Measurements from ENCODE around the gene LIN52.

LIN52 gene, protein sequence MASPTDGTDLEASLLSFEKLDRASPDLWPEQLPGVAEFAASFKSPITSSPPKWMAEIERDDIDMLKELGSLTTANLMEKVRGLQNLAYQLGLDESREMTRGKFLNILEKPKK

DNA sequence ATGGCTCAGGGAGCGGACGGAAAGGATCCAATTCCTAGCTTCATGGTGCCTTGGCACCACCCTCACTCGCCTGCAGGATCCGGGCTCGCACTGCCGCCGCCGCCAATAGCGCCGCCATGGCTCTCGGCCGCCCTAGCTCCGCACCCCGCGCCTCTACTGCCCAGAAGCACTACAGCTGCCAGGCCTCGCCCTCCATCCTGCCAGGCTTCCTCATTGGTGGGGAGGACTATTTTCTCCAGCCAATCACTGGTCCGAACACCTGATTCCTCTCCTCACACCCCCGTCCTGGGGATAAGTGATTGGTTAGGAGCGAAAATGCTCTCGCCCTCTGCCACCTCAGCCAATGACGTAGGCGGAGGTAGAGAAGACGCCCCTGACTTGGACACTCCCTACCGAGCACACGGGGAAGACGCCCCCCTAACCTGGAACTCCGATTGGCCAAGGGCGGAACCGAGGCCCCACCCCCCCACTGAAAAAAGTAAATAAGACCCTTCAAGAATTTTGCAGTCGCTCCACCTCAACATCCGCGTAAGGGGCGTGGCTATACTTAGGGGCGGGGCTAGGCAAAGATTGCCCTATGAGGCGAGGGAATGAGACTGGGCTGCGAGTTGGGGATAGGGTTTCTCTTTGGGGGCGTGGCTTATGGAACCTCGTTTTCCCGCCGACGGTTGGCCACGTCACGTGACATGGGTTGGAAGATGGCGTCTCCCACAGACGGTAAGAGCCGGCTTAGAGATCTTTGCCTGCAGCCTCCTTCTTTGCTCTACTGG lies at the start of gene LIN52, which contains the start of gene ALDH6A1:
TSS of gene LIN52 (plus strand) at position 680 of the 770 bp plus-strand sequence. CDS start at position 699, 19 bp downstream.
TSS of gene ALDH6A1 (minus strand) at position 177 of the 770 bp plus-strand sequence. CDS start at position 118, 59 bp downstream.
- peak; percentile 100 for DNase-seq (ENCODE audit: low read depth in 2 of 2)

DNA sequence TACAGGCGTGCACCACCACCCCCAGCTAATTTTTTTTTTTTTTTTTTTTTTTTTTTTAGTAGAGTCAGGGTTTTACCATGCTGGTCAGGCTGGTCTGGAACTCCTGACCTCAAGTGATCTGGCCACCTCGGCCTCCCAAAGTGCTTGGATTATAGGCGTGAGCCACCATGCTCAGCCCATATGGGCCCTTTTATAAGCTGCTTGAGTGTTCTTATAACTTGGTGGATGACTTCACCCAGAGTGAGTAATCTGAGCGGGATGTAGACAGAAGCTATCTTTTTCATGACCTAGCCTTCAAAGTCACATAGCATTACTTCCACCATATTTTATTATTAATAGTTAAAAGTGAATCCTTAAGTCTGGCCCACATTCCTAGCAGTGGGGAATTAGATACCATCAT lies 49.2 kb upstream of the LIN52 start:
- DNase-seq (ENCODE audit: low read depth in 2 of 2) = no peak

DNA sequence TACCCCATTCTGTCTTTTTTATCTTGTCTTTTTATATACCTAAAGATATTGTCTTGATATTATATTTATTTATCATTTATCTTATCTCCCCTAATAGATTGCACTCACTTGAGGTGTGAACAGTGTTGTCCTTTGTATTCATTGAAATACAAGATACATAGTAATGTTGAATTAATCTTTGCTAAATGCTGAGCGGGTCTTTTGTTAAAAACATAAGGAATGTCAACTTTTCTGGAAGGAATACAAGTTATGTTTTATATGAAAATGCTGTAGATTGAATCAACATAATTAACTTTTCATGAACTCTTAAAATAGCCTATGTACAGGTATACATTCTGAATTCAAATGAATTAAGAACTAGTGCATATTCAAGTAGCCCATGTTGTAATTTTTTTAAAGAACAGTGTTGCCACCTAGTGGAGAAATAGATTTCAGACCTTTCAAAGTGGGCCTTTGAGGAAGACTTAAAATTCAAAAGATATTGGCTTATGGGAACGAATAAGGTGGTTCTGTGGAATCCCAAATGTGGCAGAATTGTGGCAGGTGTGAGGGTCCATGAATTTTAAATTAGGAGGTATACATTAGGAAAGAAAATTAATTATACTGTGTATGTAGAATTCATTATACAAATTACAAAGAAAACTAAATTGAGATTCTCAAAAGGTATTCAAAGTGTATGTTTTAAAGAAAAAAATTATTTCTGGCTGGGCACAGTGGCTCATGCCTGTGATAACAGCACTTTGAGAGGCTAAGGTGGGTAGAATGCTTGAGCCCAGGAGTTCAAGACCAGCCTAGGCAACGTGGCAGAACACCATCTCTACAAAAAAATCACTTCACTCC lies 46.5 kb upstream of the LIN52 start:
- DNase-seq (ENCODE audit: low read depth in 2 of 2) = no peak

DNA sequence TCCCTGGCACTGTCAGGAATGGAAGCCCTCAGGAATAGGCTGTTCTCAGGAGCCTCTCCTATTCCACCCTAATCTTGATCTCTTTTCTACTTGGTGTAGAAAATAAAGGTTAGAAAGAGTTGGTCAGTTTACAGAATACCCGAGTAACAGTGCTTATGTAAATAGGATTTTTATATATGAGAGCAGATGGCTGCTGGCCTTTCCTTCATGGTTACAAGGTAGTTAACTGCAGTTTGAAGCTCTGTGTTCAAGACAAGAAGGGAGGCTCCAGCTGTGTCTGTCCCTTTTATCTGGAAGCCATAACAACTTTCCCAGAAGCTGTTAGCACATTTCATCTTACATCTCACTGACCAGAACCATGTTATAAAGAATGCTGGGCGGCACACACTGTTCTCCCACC lies 42.5 kb upstream of the LIN52 start:
- no peak for DNase-seq (ENCODE audit: low read depth in 2 of 2)

DNA sequence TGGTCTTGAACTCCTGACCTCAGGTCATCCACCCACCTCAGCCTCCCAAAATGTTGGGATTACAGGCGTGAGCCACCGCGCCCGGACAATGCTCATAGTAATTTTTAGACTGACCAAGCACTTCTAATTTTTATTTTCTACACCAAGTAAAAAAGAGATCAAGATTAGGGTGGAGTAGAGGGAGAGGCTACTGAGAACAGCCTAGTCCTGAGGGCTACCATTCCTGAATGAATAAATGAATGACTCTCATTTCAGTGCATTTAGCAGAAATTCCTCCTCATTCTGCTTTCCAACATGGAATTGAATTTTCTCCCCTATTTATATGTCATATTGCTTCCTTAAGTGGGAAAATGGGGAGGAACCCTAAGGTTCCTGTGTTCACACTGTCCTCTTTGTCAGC lies 39.2 kb upstream of the LIN52 start:
- DNase-seq (ENCODE audit: low read depth in 2 of 2) = no peak

DNA sequence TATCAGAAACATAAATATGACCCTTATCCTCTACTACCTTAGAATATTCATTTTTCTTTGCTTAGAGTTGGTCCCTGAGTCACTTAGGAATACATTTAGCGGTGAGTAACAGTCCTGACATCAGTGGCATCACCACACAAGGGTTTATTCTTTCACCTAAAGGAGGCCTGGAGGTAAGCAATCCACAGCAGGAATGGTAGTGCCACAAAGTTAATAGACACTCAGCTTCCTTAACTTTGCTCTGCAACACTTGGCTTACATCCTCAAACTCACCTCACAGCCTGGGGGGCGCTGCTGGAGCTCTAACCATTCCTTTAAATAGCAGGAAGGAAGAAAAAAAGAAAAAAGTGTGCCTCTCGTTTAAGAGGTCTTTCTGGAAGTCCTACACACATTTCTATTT lies 36.5 kb upstream of the LIN52 start:
- no peak for DNase-seq (ENCODE audit: low read depth in 2 of 2)

DNA sequence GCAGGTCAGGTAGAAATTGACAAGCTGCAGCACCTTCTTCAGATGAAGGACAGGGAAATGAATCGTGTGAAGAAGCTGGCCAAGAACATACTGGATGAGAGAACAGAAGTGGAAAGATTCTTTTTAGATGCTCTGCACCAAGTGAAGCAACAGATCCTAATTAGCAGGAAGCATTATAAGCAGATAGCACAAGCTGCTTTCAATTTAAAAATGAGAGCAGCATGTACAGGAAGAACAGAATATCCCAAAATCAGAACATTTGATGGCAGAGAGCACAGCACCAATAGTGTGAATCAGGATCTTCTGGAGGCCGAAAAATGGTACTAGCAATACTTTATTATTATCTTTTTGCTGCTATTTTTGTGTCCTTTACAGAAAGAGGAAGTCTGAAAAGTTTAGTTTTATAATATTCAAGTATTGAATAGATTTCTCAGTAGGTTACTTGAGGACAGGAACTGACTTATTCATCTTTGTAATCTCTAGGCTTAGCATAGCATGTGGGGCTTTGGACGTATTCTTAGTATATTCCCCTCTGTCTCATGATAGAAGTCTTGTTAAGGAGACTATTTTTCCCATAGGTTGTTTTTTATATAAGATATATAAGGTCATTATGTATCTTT lies 34.8 kb upstream of the LIN52 start:
- DNase-seq (ENCODE audit: low read depth in 2 of 2) = no peak

DNA sequence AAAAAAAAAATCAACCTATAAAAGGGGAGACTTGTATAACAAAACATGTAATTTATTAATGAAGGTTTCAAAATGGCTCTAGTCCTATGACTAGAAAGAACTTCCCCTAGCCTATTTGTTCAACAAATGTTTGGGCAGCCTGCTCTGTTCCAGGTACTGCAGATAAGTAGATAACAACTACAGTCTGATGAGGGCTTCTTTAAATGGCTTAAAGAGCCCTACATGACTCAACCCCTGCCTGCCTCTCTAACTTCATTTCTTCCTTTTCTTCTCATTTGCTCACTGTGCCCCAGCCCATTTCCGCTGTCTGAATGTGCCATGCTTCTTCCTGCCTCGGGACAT lies 22.0 kb upstream of the LIN52 start:
- no peak for DNase-seq (ENCODE audit: low read depth in 2 of 2)

DNA sequence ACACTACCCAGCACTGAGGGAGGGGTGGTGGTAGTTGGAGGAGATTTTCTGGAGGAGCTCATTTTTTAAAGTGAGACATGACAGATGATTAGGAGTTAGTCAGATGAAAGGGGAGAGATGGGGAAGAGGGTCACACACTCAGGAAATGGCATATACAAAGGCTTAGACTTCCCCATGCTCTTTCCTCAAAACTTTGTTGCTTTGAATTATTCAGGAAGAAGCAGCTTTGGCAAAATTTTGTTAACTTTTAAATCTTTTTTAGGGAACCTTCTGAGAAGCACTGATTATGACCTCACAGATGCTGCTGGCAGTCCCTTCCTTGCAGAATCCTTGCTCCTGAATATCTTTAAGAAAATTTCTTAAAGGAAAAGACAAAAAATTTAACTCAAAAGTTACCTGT lies 20.3 kb upstream of the LIN52 start:
- no peak for DNase-seq (ENCODE audit: low read depth in 2 of 2)

DNA sequence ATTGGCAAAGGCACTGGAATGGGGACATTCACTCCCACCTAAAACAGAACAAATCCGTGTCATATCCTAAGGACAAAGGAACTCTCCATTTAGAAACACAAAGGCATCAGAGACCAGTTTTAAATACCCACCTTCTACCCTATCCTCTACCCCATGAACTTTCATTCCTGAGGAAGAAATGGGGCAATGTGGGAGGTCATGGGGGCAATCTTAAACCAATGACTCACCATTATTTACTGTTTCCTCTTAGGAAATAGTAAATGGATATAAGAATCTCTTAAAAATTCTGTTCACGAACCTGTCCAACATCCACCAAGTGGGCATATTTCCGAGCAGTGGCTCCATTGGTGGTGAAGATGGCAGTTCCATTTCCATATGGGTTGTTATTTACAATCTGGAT lies 19.9 kb upstream of the LIN52 start:
- DNase-seq (ENCODE audit: low read depth in 2 of 2) = no peak

DNA sequence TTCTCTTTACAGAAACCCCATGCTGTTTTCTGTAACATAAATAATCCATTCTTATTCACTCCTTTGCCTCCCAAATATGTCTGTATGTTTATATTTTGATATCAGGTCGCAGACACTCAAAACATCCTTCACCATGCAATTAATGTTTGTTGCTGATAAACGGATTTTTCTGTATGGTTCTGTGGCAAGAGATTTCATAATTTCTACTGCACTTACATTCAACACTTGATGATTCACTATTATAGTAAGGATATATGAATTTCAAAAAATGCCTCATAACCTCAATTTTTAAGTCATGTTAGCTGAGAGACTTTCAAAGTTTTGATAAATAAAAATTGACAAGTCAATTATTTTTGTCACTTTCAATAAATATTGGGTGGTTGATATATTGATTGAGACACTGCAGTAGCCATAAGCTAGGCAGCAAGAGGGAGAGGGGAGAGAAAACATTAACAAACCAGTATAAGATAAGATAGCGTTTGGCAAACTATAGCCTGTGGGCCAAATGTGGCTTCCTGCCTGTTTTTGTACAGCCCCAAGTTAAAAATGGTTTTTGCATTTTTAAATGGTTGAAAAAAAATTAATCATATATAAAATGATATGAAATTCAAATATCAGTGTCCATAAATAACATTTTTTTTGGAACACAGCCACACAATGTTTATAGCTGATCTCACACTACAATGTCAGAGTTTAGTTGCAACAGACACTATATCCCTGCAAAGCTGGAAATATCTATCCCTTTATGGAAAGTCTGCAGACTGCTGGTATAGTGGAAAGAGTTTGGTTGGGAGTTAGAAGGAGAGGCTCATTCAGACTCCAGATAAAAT lies 18.8 kb upstream of the LIN52 start:
- no peak for DNase-seq (ENCODE audit: low read depth in 2 of 2)

DNA sequence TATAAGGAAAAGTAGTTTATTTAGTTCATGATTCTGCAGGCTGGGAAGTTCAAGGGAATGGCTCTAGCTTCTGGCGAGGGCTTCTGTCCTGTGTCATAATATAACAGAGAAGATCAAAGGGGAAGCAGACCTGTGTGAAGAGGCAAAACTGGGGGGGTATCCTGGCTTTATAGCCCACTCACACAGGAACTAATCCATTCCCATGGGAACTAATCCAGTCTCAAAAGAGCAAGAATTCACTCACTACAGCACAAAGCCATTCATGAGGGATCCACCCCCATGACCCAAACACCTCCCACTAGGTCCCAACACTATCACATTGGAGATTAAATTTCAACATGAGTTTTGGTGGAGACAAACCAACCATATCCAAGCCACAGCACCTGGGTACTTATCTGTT lies 7.4 kb upstream of the LIN52 start:
- DNase-seq (ENCODE audit: low read depth in 2 of 2) = no peak

DNA sequence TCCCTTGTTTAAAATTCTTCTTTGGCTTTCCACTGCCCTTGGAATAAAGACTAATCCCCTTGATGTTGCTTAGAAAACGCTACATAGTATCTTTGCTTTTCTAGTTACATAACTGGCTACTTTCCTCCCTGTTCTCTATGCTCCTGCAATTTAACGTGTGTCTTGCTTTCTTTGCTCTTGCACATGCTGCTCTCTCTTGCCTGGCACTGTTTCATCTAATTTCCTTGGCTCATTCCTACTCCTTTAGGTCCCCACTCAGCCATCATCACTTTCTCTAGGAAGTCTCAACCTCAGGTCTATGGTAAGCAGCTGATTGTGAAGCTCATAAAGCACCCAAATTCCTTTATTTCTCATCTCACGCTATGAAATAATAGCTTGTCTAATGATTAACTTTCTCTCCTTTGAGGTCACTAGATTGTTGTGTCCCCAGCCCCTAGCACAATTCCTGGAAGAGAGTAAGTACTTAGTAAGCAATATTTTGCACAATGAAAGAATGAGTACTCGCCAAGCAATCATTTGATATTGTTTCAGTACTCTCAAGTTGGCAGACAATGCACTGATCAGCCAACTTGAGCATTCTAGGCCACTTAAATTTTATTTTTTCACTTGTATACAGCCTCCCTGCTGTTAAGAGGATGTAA lies 3.8 kb upstream of the LIN52 start:
- no peak for DNase-seq (ENCODE audit: low read depth in 2 of 2)

DNA sequence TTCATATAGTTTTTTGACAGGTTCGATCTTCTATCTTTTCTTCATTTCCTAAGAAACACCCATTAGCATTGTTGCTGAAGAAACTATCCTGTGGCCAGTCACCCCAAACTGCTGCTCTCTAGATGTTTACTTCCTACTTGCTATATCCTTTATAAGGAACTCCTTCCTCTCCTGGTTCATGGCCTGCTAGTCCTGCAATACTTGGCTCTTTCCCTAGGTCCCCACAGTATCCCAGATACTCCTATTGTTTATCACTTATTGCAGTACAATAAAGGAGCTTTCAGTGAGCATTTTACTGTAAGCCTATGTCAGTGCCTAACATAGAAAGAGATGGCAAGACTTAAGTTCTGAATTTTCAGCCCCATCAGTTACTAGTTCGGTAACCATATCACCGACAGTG lies 3.3 kb upstream of the LIN52 start:
- DNase-seq (ENCODE audit: low read depth in 2 of 2) = no peak

DNA sequence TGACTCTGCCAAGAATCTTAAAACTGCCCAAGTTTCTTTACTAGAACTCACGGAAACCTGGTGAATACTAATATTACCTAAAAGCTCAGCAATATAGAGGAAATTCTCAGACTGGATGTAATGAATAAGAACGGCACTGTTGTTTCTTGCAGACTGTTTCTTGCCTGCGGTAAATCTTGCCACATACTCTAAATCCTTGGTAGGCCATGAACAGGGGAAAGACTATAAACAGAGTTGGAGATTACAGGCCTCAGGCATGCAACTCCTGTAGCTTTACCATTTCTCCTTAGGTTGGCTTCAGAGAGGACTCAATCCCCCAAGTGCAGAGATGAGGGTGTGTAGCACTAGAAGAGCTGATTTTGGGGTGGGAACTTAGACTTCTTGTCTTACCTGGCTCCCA lies 1.6 kb upstream of the LIN52 start:
- DNase-seq (ENCODE audit: low read depth in 2 of 2) = no peak

DNA sequence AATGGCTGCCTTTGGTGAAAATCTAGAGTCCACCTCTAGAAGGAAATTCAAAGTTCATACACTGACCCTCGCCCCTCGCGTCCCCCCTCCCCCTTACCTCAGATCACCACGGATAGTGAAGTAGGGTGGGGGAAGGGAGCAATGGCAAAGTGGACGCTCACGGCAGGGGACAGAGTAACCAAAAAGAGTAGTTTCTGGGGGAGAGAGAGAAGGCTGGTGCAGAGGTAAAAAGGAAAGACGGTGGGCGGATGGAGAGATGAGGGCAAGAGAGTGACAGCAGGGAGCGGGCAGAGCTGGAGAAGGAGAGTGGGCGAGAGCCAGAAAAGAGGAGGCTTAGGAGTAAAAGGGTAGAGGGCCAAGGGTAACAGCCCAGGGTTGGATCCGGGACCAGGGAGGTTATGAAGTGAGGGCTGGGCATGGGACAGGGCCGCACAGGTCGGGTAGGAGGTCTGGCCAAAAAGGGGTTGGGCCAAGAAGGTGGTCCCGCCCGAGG lies 926 bp upstream of the LIN52 start:
- DNase-seq (ENCODE audit: low read depth in 2 of 2) = no peak

DNA sequence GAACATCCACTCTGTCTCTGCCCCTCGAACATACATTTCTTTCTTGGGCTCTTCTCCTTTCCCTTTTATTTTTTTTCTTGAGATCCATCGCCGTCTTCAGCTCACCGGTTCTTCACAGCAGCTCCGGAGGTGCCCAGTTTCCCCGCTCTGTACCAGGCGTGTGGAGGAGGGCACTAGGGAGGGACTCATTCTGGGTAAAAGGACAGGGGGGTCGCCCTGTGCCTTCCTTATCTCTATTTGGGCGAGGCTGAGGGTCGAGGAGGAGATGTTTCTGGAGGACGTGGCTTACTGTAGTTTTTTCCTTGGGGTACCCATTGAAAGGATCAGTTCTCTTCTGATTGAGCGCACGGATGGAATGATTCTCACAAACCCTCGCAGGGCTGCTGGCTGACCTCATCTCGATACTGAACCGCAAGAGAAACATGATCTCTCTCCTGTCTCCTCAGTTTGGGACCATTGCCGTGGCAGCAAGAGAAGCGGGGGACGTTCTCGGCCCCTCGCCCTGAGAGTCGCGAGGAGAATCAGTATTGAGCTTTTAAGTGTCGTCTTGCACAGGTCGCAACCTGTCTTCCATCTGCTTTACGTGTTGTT lies 386 bp downstream of the LIN52 start:
- DNase-seq (ENCODE audit: low read depth in 2 of 2) = no peak

DNA sequence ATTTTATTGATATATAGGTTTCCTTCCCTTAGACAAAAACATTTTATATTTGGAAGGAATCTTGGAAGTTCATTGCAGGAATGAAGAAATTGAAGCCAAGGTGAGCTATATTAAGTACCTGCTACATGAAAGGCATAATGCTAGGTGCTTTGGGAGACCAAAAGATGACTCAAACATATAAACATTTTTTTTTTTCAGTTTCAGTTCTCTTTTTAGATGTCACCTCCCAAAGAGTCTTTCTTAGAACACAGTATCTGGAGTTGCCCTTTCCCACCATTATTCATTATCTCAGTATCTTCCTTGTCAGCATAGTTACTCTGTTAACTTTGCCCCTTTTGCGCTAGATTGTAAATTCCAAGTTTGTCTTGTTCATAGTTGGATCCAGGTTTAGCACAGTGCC lies 1.1 kb downstream of the LIN52 start:
- DNase-seq (ENCODE audit: low read depth in 2 of 2) = no peak

DNA sequence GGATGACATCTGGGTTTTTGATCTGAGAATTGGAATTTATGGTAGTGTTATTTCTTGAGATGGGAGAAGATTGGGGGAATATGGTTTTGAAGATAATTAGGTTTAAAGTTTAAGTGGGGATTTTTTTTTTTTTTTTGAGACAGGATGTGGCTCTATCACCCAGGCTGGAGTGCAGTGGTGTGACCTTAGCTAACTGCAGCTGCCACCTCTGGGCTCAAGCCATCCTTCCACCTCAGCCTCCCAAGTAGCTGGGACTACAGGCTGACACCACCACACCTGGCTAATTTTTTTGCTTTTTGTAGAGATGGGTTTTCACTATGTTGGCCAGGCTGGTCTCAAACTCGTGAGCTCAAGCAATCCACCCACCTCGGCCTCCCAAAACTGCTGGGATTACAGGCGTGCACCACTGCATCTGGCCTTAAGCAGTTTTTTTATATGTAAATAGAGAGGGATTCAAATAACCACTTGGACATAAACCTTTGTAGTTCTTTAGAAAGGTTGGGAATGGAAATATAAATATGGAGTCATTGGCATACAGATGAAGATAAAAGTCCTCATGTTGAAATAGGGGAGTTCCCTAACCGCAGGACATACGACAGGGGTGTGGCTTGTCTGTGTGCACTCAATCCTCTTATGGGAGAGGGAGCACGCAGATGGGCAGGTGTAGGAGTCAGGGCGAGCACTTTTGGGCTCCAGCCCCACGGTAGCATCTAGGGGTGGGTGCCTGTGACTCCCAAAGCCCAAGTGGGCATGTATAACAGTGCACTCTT lies 4.7 kb downstream of the LIN52 start:
- DNase-seq (ENCODE audit: low read depth in 2 of 2) = no peak

DNA sequence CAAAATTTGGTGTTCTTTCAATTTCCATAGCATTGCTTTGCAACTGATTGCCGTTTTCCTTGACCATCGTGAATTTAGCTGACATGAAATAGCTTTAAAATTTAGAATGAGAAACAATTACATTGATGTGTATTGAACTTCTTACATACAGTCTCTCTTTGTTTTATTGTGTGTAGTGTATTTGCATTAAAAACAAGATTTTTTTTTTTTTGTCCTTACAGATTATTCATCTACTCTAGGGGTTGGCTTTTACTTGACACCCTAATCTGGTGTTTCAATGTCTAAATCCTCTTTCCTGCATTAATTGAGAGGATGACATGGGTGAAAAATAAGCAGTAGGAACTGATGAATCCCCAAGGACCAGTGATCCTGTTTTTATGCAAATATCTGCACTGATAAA lies 20.6 kb downstream of the LIN52 start:
- DNase-seq (ENCODE audit: low read depth in 2 of 2) = no peak
